Esophagus mucosa (tissue), 1 donor: ENCODE data around the gene TXLNA. TPM values are rescaled to one million over a fixed set of nuclear protein-coding genes. Genes with fewer than 3 reads are reported as not detected.

Experiments
- ATAC-seq: fragments of 200-7000 bp; cut with Tn5 transposase; one replicate; pipeline ENCODE4 v1.9.1; 2020
- total RNA-seq: library from RNA; stranded (reverse); gene quantifications from one replicate; pipeline ENCODE4 v1.2.4, GENCODE V29; 2023
- donor health status: DM: yes; HTN: yes; CAD: no.

The TXLNA gene
- total RNA-seq, 1 donor from 2014 or later = 37.0 TPM

- ATAC-seq = no peak
These were observed 6.6 kb downstream of the TXLNA start for GRCh38 chr1:32186077-32186476.

GRCh38 chr1:32186491-32186890 lies 7.0 kb downstream of the TXLNA start:
- ATAC-seq = no peak

- no peak for ATAC-seq
These were observed 8.4 kb downstream of the TXLNA start for GRCh38 chr1:32187850-32188249.

- ATAC-seq = no peak
These were observed 12.9 kb downstream of the TXLNA start for GRCh38 chr1:32192220-32192948.

- ATAC-seq = no peak
These were observed 15.5 kb downstream of the TXLNA start for GRCh38 chr1:32194984-32195383.

GRCh38 chr1:32195531-32195930 lies 16.1 kb downstream of the TXLNA start:
- no peak for ATAC-seq

- ATAC-seq = no peak
These were observed 16.7 kb downstream of the TXLNA start for GRCh38 chr1:32195972-32196823.

- no peak for ATAC-seq
These were observed 17.6 kb downstream of the TXLNA start for GRCh38 chr1:32197074-32197473.

- ATAC-seq = no peak
These were observed 18.4 kb downstream of the TXLNA start for GRCh38 chr1:32197837-32198236.

GRCh38 chr1:32198237-32199042 lies 19.0 kb downstream of the TXLNA start:
- no peak for ATAC-seq

- ATAC-seq = no peak
These were observed 19.7 kb downstream of the TXLNA start for GRCh38 chr1:32199043-32199716.

GRCh38 chr1:32199717-32200072 lies 20.2 kb downstream of the TXLNA start:
- no peak for ATAC-seq

- ATAC-seq = peak; percentile 26
These were observed 20.9 kb downstream of the TXLNA start, which contains the start of gene CCDC28B for GRCh38 chr1:32200226-32201010. TSS of gene CCDC28B (plus strand) at chr1:32200595. CDS start at chr1:32201936, 1,341 bp downstream.

GRCh38 chr1:32201011-32201855 lies 21.8 kb downstream of the TXLNA start:
- ATAC-seq = peak; percentile 9

- peak; percentile 13 for ATAC-seq
These were observed 25.5 kb downstream of the TXLNA start for GRCh38 chr1:32204943-32205361.

GRCh38 chr1:32205401-32206370 lies 26.2 kb downstream of the TXLNA start, which contains the start of gene IQCC:
TSS of gene IQCC (plus strand) at chr1:32205671. CDS start at chr1:32205682, 11 bp downstream.
- peak; percentile 79 for ATAC-seq

- no peak for ATAC-seq
These were observed 29.0 kb downstream of the TXLNA start for GRCh38 chr1:32208469-32208868.

GRCh38 chr1:32208891-32209328 lies 29.4 kb downstream of the TXLNA start, which contains the start of gene DCDC2B:
TSS of gene DCDC2B (plus strand) at chr1:32209089. CDS start at chr1:32209094, 5 bp downstream.
- ATAC-seq = peak; percentile 36
